Coronary artery (tissue), 2 donors: ENCODE data around the gene OR5I1.
"Not testable (repeated sequence)": the region's sequence is repeated elsewhere in the genome, so short reads cannot be mapped to it uniquely, and the experiment has no call there.

Experiments
- DNase-seq: peaks from one replicate; pipeline ENCODE4 v3.0.0-alpha.2; 2017; ENCODE audit warnings: low spot score
- H3K27ac ChIP-seq, 2 donors: fragments of 200-600 bp; sonication (generic); one replicate each; pipeline ENCODE4 v1.5.1; 2016 to 2019
- H3K4me3 ChIP-seq: fragments of 200-600 bp; sonication (generic); 2 replicates; pipeline ENCODE4 v1.5.1; 2016; ENCODE audit warnings: mild to moderate bottlenecking, moderate library complexity
- TF ChIP-seq, protein P1 (sequence below): fragments of 200-600 bp; sonication (generic); IDR thresholded peaks from one replicate; pipeline ENCODE4 v1.5.1; 2019; ENCODE audit warnings: antibody characterized with exemption

Gene OR5I1

DNA sequence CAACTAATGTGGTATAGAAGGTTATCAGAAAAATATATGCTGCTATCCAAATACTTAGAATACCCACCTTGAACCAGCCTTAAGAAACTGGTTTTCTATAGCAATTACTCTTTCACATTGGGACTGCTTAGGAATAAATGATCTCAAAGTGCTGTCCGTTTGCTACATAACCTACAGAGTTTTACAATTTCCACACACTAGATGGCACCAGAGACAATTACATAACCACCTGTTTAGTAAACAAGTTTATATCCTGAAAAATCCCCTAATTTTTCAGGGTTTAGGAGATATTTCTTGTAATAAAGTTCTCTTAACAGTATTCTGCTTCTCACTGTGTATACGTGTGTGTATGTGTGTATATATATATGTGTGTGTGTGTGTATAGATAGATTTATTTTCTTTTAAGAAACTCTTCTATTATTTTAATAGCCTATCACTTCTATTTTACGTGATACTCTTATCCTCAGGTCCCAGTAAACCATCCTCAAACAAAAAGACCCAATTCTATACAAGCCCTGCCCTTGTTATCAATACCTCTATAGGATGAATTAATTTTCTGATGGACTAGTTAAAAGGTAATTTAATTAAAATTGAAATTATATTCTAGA, 6.7 kb upstream of the OR5I1 start:
- TF ChIP-seq, protein P1, sequence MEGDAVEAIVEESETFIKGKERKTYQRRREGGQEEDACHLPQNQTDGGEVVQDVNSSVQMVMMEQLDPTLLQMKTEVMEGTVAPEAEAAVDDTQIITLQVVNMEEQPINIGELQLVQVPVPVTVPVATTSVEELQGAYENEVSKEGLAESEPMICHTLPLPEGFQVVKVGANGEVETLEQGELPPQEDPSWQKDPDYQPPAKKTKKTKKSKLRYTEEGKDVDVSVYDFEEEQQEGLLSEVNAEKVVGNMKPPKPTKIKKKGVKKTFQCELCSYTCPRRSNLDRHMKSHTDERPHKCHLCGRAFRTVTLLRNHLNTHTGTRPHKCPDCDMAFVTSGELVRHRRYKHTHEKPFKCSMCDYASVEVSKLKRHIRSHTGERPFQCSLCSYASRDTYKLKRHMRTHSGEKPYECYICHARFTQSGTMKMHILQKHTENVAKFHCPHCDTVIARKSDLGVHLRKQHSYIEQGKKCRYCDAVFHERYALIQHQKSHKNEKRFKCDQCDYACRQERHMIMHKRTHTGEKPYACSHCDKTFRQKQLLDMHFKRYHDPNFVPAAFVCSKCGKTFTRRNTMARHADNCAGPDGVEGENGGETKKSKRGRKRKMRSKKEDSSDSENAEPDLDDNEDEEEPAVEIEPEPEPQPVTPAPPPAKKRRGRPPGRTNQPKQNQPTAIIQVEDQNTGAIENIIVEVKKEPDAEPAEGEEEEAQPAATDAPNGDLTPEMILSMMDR: no peak
- no peak overlapping the region for H3K27ac ChIP-seq
- DNase-seq: no peak
- no peak overlapping the region for H3K4me3 ChIP-seq

DNA sequence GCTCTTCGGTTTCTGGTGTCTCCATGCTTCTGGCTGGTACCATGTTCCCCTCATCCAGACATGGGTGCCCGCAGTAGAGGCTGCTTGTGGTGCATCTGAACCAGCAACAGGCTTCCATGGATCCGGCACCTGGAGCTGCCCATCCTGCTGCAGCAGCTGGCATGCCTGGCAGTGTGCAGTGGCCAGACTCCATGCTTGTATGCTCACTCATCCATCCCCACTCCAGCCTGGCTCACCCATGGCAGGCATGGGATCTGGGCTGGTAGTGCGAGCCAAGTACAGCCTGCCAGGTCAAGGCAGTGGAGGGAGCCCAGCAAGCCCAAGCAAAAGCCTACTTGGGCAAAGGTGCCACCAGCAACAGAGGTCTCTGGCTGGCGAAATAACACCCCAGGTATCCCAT, 15.7 kb downstream of the OR5I1 start:
- DNase-seq: no peak
- Histone ChIP-seq H3K4me3 (no peak overlapping the region), H3K27ac (no peak overlapping the region)
- TF ChIP-seq, protein P1: no peak

DNA sequence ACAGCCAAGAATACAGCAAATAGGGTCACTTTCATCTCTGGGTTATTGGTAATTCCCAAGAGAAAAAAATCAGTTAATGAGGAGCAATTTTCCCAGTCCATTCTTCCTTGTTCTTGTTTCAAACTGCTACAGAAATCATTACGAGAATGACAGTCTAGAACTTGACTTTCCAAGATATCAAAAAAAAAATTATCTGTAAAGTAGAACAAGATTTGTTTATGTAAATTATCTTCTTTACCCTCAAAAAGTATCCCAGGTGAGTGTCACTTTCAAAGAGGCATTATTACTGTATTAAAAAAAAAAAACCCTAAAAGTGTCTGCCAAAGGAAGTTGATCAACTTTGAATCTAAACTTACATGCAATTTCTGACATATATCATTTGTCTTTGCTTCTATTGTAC, 21.7 kb downstream of the OR5I1 start, which contains the start of gene OR5W2:
TSS of gene OR5W2 (minus strand) at position 101 of the 400 bp plus-strand sequence. CDS start at position 101, 0 bp downstream.
- no peak within 1 kb of the TSS for H3K27ac ChIP-seq
- TF ChIP-seq, protein P1: no peak
- no peak for DNase-seq
- no peak within 1 kb of the TSS for H3K4me3 ChIP-seq

DNA sequence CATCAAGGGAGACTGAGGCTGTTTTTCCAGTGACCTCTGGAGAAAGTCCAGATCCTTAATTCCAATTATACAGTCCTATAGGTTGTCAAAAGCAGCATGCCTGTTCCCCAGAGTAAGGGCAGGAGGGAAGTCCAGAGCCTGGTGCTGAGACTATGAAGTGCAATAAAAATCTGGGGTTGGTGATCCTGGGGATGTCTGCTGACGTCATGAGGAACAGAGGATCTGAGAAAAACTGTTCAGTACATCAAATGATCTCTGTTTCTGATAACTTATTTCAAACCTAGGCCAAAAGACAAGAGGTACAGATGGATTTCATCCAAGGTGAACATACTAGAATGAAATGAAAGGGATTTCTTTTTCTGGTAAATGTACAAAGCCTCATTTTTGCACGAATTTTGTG, 33.9 kb downstream of the OR5I1 start:
- Histone ChIP-seq H3K27ac (no peak overlapping the region), H3K4me3 (no peak overlapping the region)
- TF ChIP-seq, protein P1: no peak
- DNase-seq: no peak

DNA sequence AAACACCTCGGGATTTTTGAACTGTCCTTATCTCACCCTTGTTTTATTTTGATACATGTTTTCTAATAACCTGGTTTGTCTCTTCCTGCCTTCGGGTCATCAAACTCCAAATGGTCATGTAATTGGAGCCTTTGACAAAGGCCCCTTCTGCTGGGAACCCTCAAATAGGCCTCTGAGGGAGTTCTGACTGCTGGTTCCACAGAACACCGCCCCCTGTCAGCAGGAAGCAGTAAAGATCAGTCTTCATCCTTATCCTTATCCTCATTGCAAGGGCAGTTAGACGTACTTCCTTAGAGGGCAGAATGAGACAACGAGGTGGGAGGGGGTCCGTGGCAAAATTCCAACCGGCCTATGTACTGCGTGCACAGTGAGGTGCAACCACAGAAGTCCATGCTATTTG, 41.0 kb downstream of the OR5I1 start:
- no peak for DNase-seq
- Histone ChIP-seq H3K27ac (no peak overlapping the region), H3K4me3 (no peak overlapping the region)
- TF ChIP-seq, protein P1: no peak

DNA sequence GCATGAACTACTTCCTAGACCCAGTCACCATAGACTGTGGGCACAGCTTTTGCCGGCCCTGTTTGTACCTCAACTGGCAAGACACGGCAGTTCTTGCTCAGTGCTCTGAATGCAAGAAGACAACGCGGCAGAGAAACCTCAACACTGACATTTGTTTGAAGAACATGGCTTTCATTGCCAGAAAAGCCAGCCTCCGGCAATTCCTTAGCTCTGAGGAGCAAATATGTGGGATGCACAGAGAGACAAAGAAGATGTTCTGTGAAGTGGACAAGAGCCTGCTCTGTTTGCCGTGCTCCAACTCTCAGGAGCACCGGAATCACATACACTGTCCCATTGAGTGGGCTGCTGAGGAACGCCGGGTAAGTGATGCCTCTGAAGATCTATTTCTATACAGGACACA, 50.7 kb downstream of the OR5I1 start:
- DNase-seq, H3K4me3 ChIP-seq, H3K27ac ChIP-seq: not testable (repeated sequence)
